Stimulated activated naive CD8-positive, alpha-beta T cell treated with anti-CD3 and anti-CD28 coated beads, Interleukin-15, Interleukin-2, amounts not matched to agents 100 ng/mL and 50 ng/mL, for 24 hours (primary cell): Measurements from ENCODE around the gene ING5.

ENCODE experiments used
- H3K27ac Mint-ChIP-seq: one replicate; pipeline ENCODE4 v1.8.0; 2021; ENCODE audit warnings: mild to moderate bottlenecking, mixed read lengths
- H3K27me3 Mint-ChIP-seq: one replicate; pipeline ENCODE4 v1.8.0; 2021; ENCODE audit warnings: mixed read lengths
- H3K36me3 Mint-ChIP-seq: one replicate; pipeline ENCODE4 v1.8.0; 2021; ENCODE audit warnings: low read depth, mixed read lengths
- H3K4me1 Mint-ChIP-seq: one replicate; pipeline ENCODE4 v1.8.0; 2021; ENCODE audit warnings: low read depth, mixed read lengths
- H3K4me3 Mint-ChIP-seq: one replicate; pipeline ENCODE4 v1.8.0; 2021; ENCODE audit warnings: mild to moderate bottlenecking, mixed read lengths
- H3K9me3 Mint-ChIP-seq: one replicate; pipeline ENCODE4 v1.8.0; 2021; ENCODE audit warnings: mixed read lengths

The ING5 gene

GRCh38 chr2:241680044-241680443 lies 21.8 kb upstream of the ING5 start:
- Mint-ChIP-seq H3K4me1 (peaks cover 11% of the 10 kb centered on the region), H3K27me3 (no peaks in the 10 kb centered on the region), H3K4me3 (no peak overlapping the region), H3K36me3 (peaks cover 76% of the 10 kb centered on the region), H3K27ac (no peak overlapping the region), H3K9me3 (no peaks in the 10 kb centered on the region)

- Mint-ChIP-seq H3K4me1 (peaks cover 18% of the 10 kb centered on the region), H3K27ac (peak overlapping the region; percentile 59), H3K9me3 (no peaks in the 10 kb centered on the region), H3K4me3 (no peak overlapping the region), H3K36me3 (peaks cover 76% of the 10 kb centered on the region), H3K27me3 (no peaks in the 10 kb centered on the region)
These were observed 20.8 kb upstream of the ING5 start for GRCh38 chr2:241680827-241681599.

GRCh38 chr2:241686324-241686649 lies 15.6 kb upstream of the ING5 start:
- H3K36me3 Mint-ChIP-seq: peaks cover 65% of the 10 kb centered on the region
- H3K4me3 Mint-ChIP-seq: peak overlapping the region; percentile 88
- H3K4me1 Mint-ChIP-seq: peaks cover 44% of the 10 kb centered on the region
- peak overlapping the region; percentile 84 for H3K27ac Mint-ChIP-seq
- H3K27me3 Mint-ChIP-seq: no peaks in the 10 kb centered on the region
- no peaks in the 10 kb centered on the region for H3K9me3 Mint-ChIP-seq

- Mint-ChIP-seq H3K9me3 (no peaks in the 10 kb centered on the region), H3K4me1 (peaks cover 44% of the 10 kb centered on the region), H3K4me3 (peak within 1 kb of the TSS; percentile 88), H3K27me3 (no peaks in the 10 kb centered on the region), H3K27ac (peak within 1 kb of the TSS; percentile 96), H3K36me3 (peaks cover 59% of the 10 kb centered on the region)
These were observed 15.0 kb upstream of the ING5 start, which contains the start of gene DTYMK for GRCh38 chr2:241686650-241687425. TSS of gene DTYMK (minus strand) at chr2:241686815. CDS start at chr2:241686783, 32 bp downstream.

- peaks cover 40% of the 10 kb centered on the region for H3K4me1 Mint-ChIP-seq
- peak overlapping the region; percentile 62 for H3K4me3 Mint-ChIP-seq
- H3K27ac Mint-ChIP-seq: peak overlapping the region; percentile 67
- no peaks in the 10 kb centered on the region for H3K27me3 Mint-ChIP-seq
- no peaks in the 10 kb centered on the region for H3K9me3 Mint-ChIP-seq
- peaks cover 52% of the 10 kb centered on the region for H3K36me3 Mint-ChIP-seq
These were observed 12.5 kb upstream of the ING5 start for GRCh38 chr2:241689306-241689705.

- no peaks in the 10 kb centered on the region for H3K9me3 Mint-ChIP-seq
- peaks cover 35% of the 10 kb centered on the region for H3K4me1 Mint-ChIP-seq
- no peak overlapping the region for H3K4me3 Mint-ChIP-seq
- H3K27me3 Mint-ChIP-seq: no peaks in the 10 kb centered on the region
- peaks cover 50% of the 10 kb centered on the region for H3K36me3 Mint-ChIP-seq
- peak overlapping the region; percentile 3 for H3K27ac Mint-ChIP-seq
These were observed 11.6 kb upstream of the ING5 start for GRCh38 chr2:241690202-241690717.

GRCh38 chr2:241692448-241692847 lies 9.4 kb upstream of the ING5 start:
- H3K4me1 Mint-ChIP-seq: peaks cover 28% of the 10 kb centered on the region
- no peaks in the 10 kb centered on the region for H3K27me3 Mint-ChIP-seq
- H3K9me3 Mint-ChIP-seq: no peaks in the 10 kb centered on the region
- H3K36me3 Mint-ChIP-seq: peaks cover 48% of the 10 kb centered on the region
- no peak overlapping the region for H3K4me3 Mint-ChIP-seq
- no peak overlapping the region for H3K27ac Mint-ChIP-seq

GRCh38 chr2:241695651-241696050 lies 6.2 kb upstream of the ING5 start:
- Mint-ChIP-seq H3K27ac (no peak overlapping the region), H3K27me3 (no peaks in the 10 kb centered on the region), H3K4me3 (no peak overlapping the region), H3K9me3 (no peaks in the 10 kb centered on the region), H3K36me3 (peaks cover 29% of the 10 kb centered on the region), H3K4me1 (peaks cover 13% of the 10 kb centered on the region)

GRCh38 chr2:241701149-241701398 lies 765 bp upstream of the ING5 start:
- peaks cover 32% of the 10 kb centered on the region for H3K4me1 Mint-ChIP-seq
- no peaks in the 10 kb centered on the region for H3K27me3 Mint-ChIP-seq
- H3K9me3 Mint-ChIP-seq: no peaks in the 10 kb centered on the region
- H3K36me3 Mint-ChIP-seq: peaks cover 26% of the 10 kb centered on the region
- H3K4me3 Mint-ChIP-seq: peak overlapping the region; percentile 91
- H3K27ac Mint-ChIP-seq: peak overlapping the region; percentile 95

- H3K27ac Mint-ChIP-seq: peak overlapping the region; percentile 91
- peak overlapping the region; percentile 92 for H3K4me3 Mint-ChIP-seq
- H3K4me1 Mint-ChIP-seq: peaks cover 32% of the 10 kb centered on the region
- no peaks in the 10 kb centered on the region for H3K27me3 Mint-ChIP-seq
- peaks cover 39% of the 10 kb centered on the region for H3K36me3 Mint-ChIP-seq
- no peaks in the 10 kb centered on the region for H3K9me3 Mint-ChIP-seq
These were observed 554 bp downstream of the ING5 start for GRCh38 chr2:241702155-241703031.

GRCh38 chr2:241703032-241703604 lies 1.3 kb downstream of the ING5 start:
- H3K4me1 Mint-ChIP-seq: peaks cover 32% of the 10 kb centered on the region
- H3K9me3 Mint-ChIP-seq: no peaks in the 10 kb centered on the region
- H3K27ac Mint-ChIP-seq: peak overlapping the region; percentile 91
- H3K36me3 Mint-ChIP-seq: peaks cover 43% of the 10 kb centered on the region
- no peaks in the 10 kb centered on the region for H3K27me3 Mint-ChIP-seq
- peak overlapping the region; percentile 92 for H3K4me3 Mint-ChIP-seq

GRCh38 chr2:241706537-241706936 lies 4.7 kb downstream of the ING5 start:
- H3K4me3 Mint-ChIP-seq: no peak overlapping the region
- no peaks in the 10 kb centered on the region for H3K9me3 Mint-ChIP-seq
- H3K27me3 Mint-ChIP-seq: no peaks in the 10 kb centered on the region
- H3K27ac Mint-ChIP-seq: no peak overlapping the region
- H3K4me1 Mint-ChIP-seq: peaks cover 17% of the 10 kb centered on the region
- H3K36me3 Mint-ChIP-seq: peaks cover 63% of the 10 kb centered on the region

- peaks cover 6% of the 10 kb centered on the region for H3K4me1 Mint-ChIP-seq
- no peak overlapping the region for H3K4me3 Mint-ChIP-seq
- no peaks in the 10 kb centered on the region for H3K9me3 Mint-ChIP-seq
- H3K27ac Mint-ChIP-seq: no peak overlapping the region
- peaks cover 73% of the 10 kb centered on the region for H3K36me3 Mint-ChIP-seq
- H3K27me3 Mint-ChIP-seq: no peaks in the 10 kb centered on the region
These were observed 7.0 kb downstream of the ING5 start for GRCh38 chr2:241708879-241709278.

- Mint-ChIP-seq H3K4me3 (no peak overlapping the region), H3K9me3 (no peaks in the 10 kb centered on the region), H3K4me1 (no peaks in the 10 kb centered on the region), H3K27ac (no peak overlapping the region), H3K27me3 (no peaks in the 10 kb centered on the region), H3K36me3 (peaks cover 53% of the 10 kb centered on the region)
These were observed 17.3 kb downstream of the ING5 start for GRCh38 chr2:241719093-241719492.
